Tibial nerve (tissue), 4 donors: ENCODE results near the gene STAT6. TPM values are rescaled to one million over a fixed set of nuclear protein-coding genes. Genes with fewer than 3 reads are reported as not detected.

Experiments used
- DNase-seq, 2 donors: peaks; one replicate each; pipeline ENCODE4 v3.0.0-alpha.2; 2019; ENCODE audit warnings: low spot score in 2 of 2
- H3K27ac ChIP-seq, 4 donors: fragments of 200-600 bp; sonication (generic) in 3 of 4; one replicate each; pipeline ENCODE4 v1.5.1; 2017 to 2019; ENCODE audit warnings: mild to moderate bottlenecking in 1 of 4
- H3K27me3 ChIP-seq, 2 donors: fragments of 200-600 bp; sonication (generic) in 1 of 2; one replicate each; pipeline versions ENCODE4 v1.5.1 to v1.6.0; 2017 to 2019
- H3K36me3 ChIP-seq, 3 donors: fragments of 200-600 bp; sonication (generic); one replicate each; pipeline ENCODE4 v1.5.1; 2018 to 2019
- H3K4me1 ChIP-seq, 4 donors: fragments of 200-600 bp; sonication (generic) in 3 of 4; one replicate each; pipeline ENCODE4 v1.5.1; 2017 to 2019
- H3K4me3 ChIP-seq, 4 donors: fragments of 200-600 bp; sonication (generic) in 3 of 4; one replicate each; pipeline ENCODE4 v1.5.1; 2017 to 2019; ENCODE audit warnings: mild to moderate bottlenecking in 1 of 4, moderate library complexity in 1 of 4
- H3K9me3 ChIP-seq, 4 donors: fragments of 200-600 bp; sonication (generic) in 3 of 4; one replicate each; pipeline ENCODE4 v1.5.1; 2017 to 2019
- CTCF ChIP-seq, 5 experiments: fragments of 200-600 bp in 3 of 5; fragments of 450-650 bp in 2 of 5; sonication (generic) in 3 of 5; IDR thresholded peaks; one replicate each; pipeline ENCODE4 v1.5.1; 2016 to 2019; ENCODE audit warnings: antibody characterized with exemption in 5 of 5, mild to moderate bottlenecking in 3 of 5, moderate library complexity in 2 of 5
- EP300 ChIP-seq, 2 donors: sonication (generic); formaldehyde crosslinking; IDR thresholded peaks; one replicate each; pipeline ENCODE4 v1.6.1; 2017; ENCODE audit warnings: antibody characterized with exemption in 2 of 2, mild to moderate bottlenecking in 1 of 2
- POLR2A ChIP-seq, 2 donors: fragments of 450-650 bp; IDR thresholded peaks; one replicate each; pipeline ENCODE4 v1.6.1; 2017; ENCODE audit warnings: antibody characterized with exemption in 2 of 2, mild to moderate bottlenecking in 2 of 2, moderate library complexity in 2 of 2
- WGBS, 2 donors: methylation state at CpG; one replicate each; pipeline ENCODE4 v1.1.5; 2018; 5-methylcytosine and 5-hydroxymethylcytosine counted together
- total RNA-seq, 4 donors: library from RNA; depleted of rRNA; stranded (reverse); fragments of >200 nt; gene quantifications; one replicate each; pipeline ENCODE4 v1.1.0, GENCODE V29; 2016

The STAT6 gene
- total RNA-seq, 4 donors from 2014 or later = 140 to 247 (median 183) TPM

GRCh38 chr12:57129321-57129842 is 18.2 kb upstream of the STAT6 start:
- H3K4me3 ChIP-seq = peak overlapping the region; percentile 73 to 88 (median 78)
- no peaks in the 10 kb centered on the region for H3K27me3 ChIP-seq
- H3K36me3 ChIP-seq = no peaks in the 10 kb centered on the region
- H3K27ac ChIP-seq = peak overlapping the region; percentile 97 to 99 (median 98)
- 2 to 9% methylated on average over 9 to 10 of the region's 12 CpGs for WGBS, 2 donors
- TF ChIP-seq CTCF (IDR thresholded peaks at IDR 0.05) = no peak
- no peak for TF ChIP-seq POLR2A (IDR thresholded peaks at IDR 0.05)
- TF ChIP-seq EP300 (IDR thresholded peaks at IDR 0.05) = no peak
- no peak for DNase-seq
- no peaks in the 10 kb centered on the region for H3K9me3 ChIP-seq
- H3K4me1 ChIP-seq = peaks cover 0 to 59% (median 32%) of the 10 kb centered on the region in 4 donors

- H3K27ac ChIP-seq = peak overlapping the region; percentile 97 to 99 (median 98)
Observed at GRCh38 chr12:57128519-57129247, 17.5 kb upstream of the STAT6 start.

GRCh38 chr12:57127726-57128518 is 16.8 kb upstream of the STAT6 start, which contains the start of gene LRP1:
TSS of gene LRP1 (plus strand) at chr12:57128483. CDS start at chr12:57128965, 482 bp downstream.
- Histone ChIP-seq H3K27me3 (no peaks in the 10 kb centered on the region), H3K27ac (peak within 1 kb of the TSS; percentile 97 to 99 (median 98)), H3K4me1 (peaks cover 0 to 45% (median 20%) of the 10 kb centered on the region in 4 donors), H3K9me3 (no peaks in the 10 kb centered on the region), H3K4me3 (peak within 1 kb of the TSS; percentile 73 to 88 (median 78)), H3K36me3 (no peaks in the 10 kb centered on the region)
- DNase-seq = peak; percentile 73 to 80
- TF ChIP-seq CTCF (IDR thresholded peaks at IDR 0.05) (peak in 1 of 5 experiments; percentile 41), POLR2A (IDR thresholded peaks at IDR 0.05) (peak; percentile 88 to 92), EP300 (IDR thresholded peaks at IDR 0.05) (peak; percentile 1 to 95)
- 0 to 1% methylated on average over 44 to 50 of the region's 57 CpGs for WGBS, 2 donors

More at GRCh38 chr12:57128519-57129247, 17.5 kb upstream of the STAT6 start:
- 1 to 3% methylated on average over 22 to 35 of the region's 35 CpGs for WGBS, 2 donors
- no peaks in the 10 kb centered on the region for H3K36me3 ChIP-seq
- peaks cover 0 to 52% (median 27%) of the 10 kb centered on the region in 4 donors for H3K4me1 ChIP-seq
- peak overlapping the region; percentile 73 to 88 (median 78) for H3K4me3 ChIP-seq
- TF ChIP-seq EP300 (IDR thresholded peaks at IDR 0.05) (peak in 1 of 2 donors; percentile 13), POLR2A (IDR thresholded peaks at IDR 0.05) (no peak), CTCF (IDR thresholded peaks at IDR 0.05) (no peak)
- no peaks in the 10 kb centered on the region for H3K27me3 ChIP-seq
- H3K9me3 ChIP-seq = no peaks in the 10 kb centered on the region
- DNase-seq = no peak

GRCh38 chr12:57127101-57127725 is 16.1 kb upstream of the STAT6 start:
- H3K4me3 ChIP-seq = peak overlapping the region; percentile 73 to 88 (median 78)
- no peaks in the 10 kb centered on the region for H3K36me3 ChIP-seq
- peak overlapping the region; percentile 97 to 99 (median 98) for H3K27ac ChIP-seq
- TF ChIP-seq EP300 (IDR thresholded peaks at IDR 0.05) (no peak), CTCF (IDR thresholded peaks at IDR 0.05) (peak in 4 of 5 experiments; percentile 20 to 62 (median 24))
- 6% methylated on average over 23 to 26 of the region's 26 CpGs for WGBS, 2 donors
- H3K9me3 ChIP-seq = no peaks in the 10 kb centered on the region
- H3K4me1 ChIP-seq = peaks cover 0 to 38% (median 13%) of the 10 kb centered on the region in 4 donors
- no peaks in the 10 kb centered on the region for H3K27me3 ChIP-seq
- DNase-seq = peak; percentile 67 to 71
